ENCODE measurements around the gene HLF.

The HLF gene

DNA sequence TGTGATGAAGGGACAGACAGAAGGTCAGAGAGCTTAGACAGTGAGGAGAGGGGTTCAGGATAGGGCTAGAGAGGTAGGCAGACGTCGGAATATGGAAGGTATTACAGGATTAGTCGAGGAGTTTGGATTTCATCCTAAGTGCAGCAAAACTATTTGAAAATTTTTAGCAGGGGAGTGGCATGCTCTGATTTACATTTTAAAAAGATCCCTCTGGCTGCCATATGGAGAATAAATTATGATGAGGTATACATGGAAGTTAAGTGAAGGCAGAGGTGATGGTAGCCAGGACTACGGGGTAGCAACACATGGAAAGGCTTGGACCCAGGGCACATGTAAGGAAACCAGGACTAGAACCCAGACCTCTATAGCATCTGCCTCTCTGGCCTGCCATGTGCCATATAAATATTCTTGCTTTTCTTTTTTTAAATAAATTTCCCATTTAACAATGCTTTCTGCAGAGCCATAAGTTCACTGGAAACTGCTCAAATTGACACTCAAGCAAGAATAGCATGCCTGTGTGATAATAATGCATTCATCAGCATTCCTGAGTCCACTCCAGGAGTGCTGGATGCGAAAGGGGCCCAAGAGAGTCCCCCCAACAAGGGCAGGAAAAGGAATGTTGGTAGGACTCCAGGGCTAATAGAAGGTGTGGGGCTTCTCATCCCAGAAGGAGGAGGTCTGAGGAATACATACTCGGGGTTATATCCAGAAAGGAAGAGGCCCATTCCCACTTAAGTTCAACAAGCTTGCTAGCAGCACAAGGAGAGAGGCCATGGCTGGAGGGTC lies 78.2 kb downstream of the HLF start:
- TF ChIP-seq, protein P1, sequence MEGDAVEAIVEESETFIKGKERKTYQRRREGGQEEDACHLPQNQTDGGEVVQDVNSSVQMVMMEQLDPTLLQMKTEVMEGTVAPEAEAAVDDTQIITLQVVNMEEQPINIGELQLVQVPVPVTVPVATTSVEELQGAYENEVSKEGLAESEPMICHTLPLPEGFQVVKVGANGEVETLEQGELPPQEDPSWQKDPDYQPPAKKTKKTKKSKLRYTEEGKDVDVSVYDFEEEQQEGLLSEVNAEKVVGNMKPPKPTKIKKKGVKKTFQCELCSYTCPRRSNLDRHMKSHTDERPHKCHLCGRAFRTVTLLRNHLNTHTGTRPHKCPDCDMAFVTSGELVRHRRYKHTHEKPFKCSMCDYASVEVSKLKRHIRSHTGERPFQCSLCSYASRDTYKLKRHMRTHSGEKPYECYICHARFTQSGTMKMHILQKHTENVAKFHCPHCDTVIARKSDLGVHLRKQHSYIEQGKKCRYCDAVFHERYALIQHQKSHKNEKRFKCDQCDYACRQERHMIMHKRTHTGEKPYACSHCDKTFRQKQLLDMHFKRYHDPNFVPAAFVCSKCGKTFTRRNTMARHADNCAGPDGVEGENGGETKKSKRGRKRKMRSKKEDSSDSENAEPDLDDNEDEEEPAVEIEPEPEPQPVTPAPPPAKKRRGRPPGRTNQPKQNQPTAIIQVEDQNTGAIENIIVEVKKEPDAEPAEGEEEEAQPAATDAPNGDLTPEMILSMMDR (IDR thresholded peaks at IDR 0.05; ENCODE audit: low read depth, low read length) = no peak
- no peak overlapping the region for H3K4me3 ChIP-seq (ENCODE audit: low read depth, low read length)

DNA sequence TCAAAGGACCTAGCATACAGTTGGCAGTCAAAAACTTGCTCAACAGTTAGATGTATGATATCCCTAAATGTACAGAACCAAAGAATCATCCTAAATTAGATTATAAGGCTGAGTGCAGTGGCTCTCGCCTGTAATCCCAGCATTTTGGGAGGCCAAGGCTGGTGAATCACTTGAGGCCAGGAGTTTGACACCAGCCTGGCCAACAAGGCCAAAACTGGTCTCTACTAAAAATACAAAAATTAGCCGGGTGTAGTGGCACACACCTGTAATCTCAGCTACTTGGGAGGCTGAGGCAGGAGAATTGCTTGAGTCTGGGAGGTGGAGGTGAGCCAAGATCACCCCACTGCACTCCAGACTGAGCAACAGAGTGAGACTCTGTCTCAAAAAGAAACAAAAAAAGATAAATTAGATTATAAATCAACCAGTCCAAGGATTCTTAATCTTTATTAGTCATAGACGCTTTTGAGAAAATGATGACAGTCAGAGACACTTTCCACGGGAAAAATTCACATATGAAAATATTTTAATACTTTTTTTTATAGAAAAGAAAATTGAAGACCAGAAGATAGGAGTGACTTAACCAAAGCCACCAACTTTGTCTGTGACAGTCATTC lies 79.2 kb downstream of the HLF start:
- TF ChIP-seq, protein P1 (IDR thresholded peaks at IDR 0.05; ENCODE audit: low read depth, low read length) = no peak
- H3K4me3 ChIP-seq (ENCODE audit: low read depth, low read length) = no peak overlapping the region

DNA sequence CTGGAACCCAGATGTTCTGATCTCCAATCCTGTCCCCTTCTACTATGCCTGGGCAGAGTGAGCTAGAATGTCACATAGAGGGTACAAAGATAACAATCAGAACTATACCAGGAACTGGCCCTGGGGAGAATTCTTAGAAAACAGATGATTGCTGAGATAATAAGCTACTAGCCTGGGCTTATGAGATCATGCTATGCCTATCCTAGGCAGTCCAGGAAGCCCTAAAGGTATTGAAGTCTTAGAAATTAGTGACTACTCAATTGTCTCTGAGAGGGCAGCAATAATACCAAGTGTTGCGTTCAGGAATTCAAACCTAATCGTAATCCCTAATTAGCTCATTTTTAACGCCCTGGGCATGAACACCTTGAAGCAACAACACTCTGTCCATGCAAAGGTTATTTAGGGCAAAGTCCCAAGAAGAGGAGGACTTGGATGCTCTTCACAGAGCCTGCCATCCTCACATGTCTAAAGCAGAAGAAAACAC lies 79.8 kb downstream of the HLF start:
- TF ChIP-seq, protein P1 (IDR thresholded peaks at IDR 0.05; ENCODE audit: low read depth, low read length) = no peak

DNA sequence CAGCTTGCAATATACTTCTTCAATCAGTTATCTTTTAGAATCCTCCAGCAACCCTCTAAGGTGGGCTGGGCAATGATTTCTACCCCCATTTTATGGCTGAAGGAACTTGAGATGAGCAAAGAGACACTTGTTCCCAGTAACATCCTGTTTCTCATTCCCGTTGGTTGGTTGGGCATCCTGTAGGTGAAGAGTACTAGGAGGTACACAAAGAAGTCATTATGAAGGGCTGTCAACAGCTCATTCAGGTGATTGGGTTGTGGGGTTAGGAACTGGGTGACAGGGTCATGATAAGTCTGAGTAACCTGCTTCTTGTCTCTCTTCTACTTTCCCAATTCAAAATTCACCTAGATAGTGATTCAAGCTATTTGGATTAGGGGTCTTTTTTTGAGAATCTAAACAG lies 80.4 kb downstream of the HLF start:
- TF ChIP-seq, protein P1 (IDR thresholded peaks at IDR 0.05; ENCODE audit: low read depth, low read length) = no peak

More for the DNA sequence above, 79.8 kb downstream of the HLF start:
- H3K4me3 ChIP-seq (ENCODE audit: low read depth, low read length) = no peak overlapping the region

DNA sequence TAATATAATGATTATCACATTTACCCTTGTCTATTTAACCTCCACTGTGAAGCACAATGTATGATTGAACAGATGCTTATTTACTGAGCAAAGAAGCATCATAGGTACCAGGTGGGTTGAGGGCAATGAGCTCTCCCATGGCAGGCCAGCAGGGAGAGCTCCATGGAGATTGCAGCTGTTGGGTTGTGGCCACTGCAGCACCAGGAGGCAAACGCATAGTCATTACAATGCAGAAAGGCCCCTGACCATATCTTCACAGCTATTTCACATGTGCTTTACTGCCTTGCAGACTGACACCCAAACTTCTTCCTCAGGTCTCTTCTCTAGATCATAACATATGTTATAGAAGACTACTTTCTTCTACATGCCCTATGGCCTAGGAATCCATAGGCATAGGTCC lies 81.9 kb downstream of the HLF start:
- H3K4me3 ChIP-seq (ENCODE audit: low read depth, low read length) = no peak overlapping the region
- TF ChIP-seq, protein P1 (IDR thresholded peaks at IDR 0.05; ENCODE audit: low read depth, low read length) = no peak

More for the DNA sequence above, 80.4 kb downstream of the HLF start:
- no peak overlapping the region for H3K4me3 ChIP-seq (ENCODE audit: low read depth, low read length)

DNA sequence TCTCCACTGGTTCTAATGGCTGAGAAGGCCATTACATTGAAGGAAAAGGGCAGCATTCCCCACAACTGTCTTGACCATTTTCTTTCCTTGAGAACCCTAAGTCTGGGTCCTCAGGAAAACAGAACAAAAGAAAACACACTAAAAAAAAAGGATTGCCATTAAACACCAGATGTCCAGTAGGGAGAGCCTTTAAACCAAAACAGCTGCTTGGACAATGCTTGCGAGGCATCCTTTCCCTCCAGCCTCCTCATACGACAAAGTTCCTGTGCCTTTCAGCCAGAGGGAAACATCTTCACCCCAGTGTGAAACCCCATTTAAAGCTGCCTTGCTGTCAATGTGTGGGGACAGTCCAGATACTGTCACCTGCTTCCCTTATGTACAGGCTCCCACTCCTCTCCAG lies 82.6 kb downstream of the HLF start:
- TF ChIP-seq, protein P1 (IDR thresholded peaks at IDR 0.05; ENCODE audit: low read depth, low read length) = no peak

DNA sequence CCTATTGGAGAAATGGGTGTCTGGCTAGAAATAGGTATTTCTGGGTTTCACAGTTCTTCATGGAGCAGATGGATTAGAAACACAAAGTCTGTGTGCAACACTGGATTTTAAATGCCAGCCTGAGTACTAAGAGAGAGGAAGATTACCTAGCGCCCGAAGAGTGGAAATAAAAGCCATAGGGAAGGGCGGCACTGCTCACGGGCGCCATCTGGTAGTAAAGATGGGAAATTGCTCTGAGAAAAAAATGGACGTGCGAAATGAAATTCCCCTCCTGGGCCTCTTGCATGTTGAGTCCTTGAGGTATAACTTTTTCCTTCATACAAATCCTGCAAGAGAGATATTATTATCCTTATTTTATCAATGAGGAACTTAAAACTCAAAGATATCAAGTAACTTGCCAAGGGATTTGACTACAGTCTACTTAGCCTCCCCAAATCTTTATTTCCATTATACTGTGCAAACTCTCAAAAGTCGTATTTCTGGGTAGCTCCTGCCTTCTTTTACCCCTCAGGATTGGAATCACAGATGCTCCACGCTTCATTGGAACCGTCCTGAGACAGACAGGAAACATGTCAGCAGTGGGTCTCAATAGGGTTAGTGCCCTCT lies 84.1 kb downstream of the HLF start:
- H3K4me3 ChIP-seq (ENCODE audit: low read depth, low read length) = no peak overlapping the region
- TF ChIP-seq, protein P1 (IDR thresholded peaks at IDR 0.05; ENCODE audit: low read depth, low read length) = peak; percentile 82

More for the DNA sequence above, 82.6 kb downstream of the HLF start:
- H3K4me3 ChIP-seq (ENCODE audit: low read depth, low read length) = no peak overlapping the region
